Measurements from ENCODE around the gene GSTT4.
"Not testable (repeated sequence)": the region's sequence is repeated elsewhere in the genome, so short reads cannot be mapped to it uniquely, and the experiment has no call there.

GSTT4 gene

DNA sequence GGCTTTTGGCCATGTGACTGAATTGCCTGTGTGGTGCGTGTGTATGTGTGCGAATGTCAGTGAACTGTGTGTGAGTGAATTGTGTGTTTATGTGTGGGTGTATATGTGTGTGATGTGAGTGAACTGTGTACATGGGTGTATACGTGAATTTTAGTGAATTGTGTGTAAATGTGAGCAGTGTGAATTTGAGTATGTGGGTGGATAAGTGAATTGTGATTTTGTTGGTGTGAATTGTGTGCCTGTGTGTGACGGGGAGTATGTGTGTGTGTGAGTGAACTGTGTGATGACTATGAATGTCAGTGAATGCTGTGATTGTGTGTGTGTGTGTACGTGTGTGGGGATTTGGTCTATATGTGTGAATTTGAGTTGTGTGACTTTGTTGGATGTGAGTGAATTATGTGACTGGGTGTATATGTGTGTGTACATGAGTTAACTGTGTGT lies 35.0 kb downstream of the GSTT4 start:
- H3K27me3 ChIP-seq (ENCODE audit: low read depth) = no peaks in the 10 kb centered on the region
- H3K9me3 ChIP-seq = no peaks in the 10 kb centered on the region
- no peak for DNase-seq (ENCODE audit: low spot score in 2 of 2)
- peaks cover 32% of the 10 kb centered on the region for H3K36me3 ChIP-seq (replicated peaks)
- peaks cover 3% of the 10 kb centered on the region; the same call in 1 of the 2 replicates for H3K4me1 ChIP-seq
- H3K4me3 ChIP-seq = no peak overlapping the region
- in situ Hi-C loops (cut with MboI; ENCODE audit: low sequenced_read_pairs) = no loop called here

DNA sequence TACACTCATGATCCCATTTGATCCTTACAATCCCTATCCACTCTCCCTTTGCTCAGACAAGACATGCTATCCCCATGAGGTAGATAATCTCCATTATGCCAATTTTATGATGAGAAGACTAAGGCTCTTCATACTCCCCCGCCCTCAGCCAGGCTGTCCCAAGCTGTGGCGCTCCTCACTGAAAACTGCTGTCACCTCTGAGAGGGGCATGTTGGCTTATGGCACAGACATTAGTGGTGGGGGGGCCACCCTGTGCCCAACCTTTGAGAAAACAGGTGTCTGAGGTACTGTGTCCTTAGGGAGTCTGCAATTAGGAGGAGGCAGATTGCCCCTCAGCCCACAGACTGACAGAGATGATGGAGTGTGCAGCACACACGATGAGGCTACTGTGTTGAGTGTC lies 36.2 kb downstream of the GSTT4 start:
- Histone ChIP-seq H3K4me3 (no peak overlapping the region), H3K9me3 (no peaks in the 10 kb centered on the region), H3K36me3 (replicated peaks) (peaks cover 32% of the 10 kb centered on the region), H3K27me3 (ENCODE audit: low read depth) (no peaks in the 10 kb centered on the region), H3K4me1 (peaks cover 3% of the 10 kb centered on the region; the same call in 1 of the 2 replicates)
- in situ Hi-C loops (cut with MboI; ENCODE audit: low sequenced_read_pairs) = no loop called here
- DNase-seq (ENCODE audit: low spot score in 2 of 2) = no peak

DNA sequence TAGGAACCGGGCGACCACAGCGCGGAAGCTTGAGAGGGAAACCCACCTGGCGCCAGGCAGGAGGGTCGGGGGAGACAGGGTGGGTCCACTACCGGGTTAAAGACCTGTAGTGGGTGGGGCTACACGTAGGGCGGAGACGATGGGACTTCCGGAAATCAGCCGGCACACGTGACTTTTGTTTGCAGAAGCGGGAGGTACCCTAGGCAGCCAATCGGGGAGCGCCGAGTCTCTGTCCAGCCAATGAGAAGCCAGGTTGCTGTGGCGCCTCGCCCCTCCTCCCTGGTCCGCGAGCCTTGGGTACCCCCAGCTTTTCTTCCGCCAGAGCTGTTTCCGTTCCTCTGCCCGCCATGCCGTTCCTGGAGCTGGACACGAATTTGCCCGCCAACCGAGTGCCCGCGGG lies 38.7 kb downstream of the GSTT4 start, which contains the start of gene DDTL:
TSS of gene DDTL (plus strand) at position 321 of the 400 bp plus-strand sequence. CDS start at position 348, 27 bp downstream.
- in situ Hi-C loops (cut with MboI; ENCODE audit: low sequenced_read_pairs); DNase-seq (ENCODE audit: low spot score in 2 of 2); H3K27me3 ChIP-seq (ENCODE audit: low read depth); H3K4me3 ChIP-seq; H3K9me3 ChIP-seq; H3K4me1 ChIP-seq: not testable (repeated sequence)
- H3K36me3 ChIP-seq (replicated peaks) = peaks cover 27% of the 10 kb centered on the region

DNA sequence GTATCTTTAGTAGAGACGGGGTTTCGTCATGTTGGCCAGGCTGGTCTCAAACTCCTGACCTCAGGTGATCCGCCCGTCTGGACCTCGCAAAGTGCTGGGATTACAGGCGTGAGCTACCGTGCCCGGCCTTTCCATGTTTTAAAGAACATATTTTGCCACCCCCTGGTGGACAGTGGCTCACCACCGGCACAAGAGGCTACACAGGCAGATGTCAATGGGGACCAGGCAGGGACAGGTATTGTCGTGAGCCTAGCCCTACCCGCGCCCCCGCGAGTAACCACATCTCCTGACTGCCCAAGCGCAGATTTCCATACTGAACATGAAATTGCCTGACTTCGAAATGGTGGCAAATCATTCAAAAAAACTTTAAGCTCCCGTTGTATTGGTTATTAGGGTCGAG lies 39.2 kb downstream of the GSTT4 start:
- peaks cover 22% of the 10 kb centered on the region for H3K36me3 ChIP-seq (replicated peaks)
- H3K4me1 ChIP-seq; H3K9me3 ChIP-seq; H3K4me3 ChIP-seq; in situ Hi-C loops (cut with MboI; ENCODE audit: low sequenced_read_pairs); DNase-seq (ENCODE audit: low spot score in 2 of 2); H3K27me3 ChIP-seq (ENCODE audit: low read depth): not testable (repeated sequence)

DNA sequence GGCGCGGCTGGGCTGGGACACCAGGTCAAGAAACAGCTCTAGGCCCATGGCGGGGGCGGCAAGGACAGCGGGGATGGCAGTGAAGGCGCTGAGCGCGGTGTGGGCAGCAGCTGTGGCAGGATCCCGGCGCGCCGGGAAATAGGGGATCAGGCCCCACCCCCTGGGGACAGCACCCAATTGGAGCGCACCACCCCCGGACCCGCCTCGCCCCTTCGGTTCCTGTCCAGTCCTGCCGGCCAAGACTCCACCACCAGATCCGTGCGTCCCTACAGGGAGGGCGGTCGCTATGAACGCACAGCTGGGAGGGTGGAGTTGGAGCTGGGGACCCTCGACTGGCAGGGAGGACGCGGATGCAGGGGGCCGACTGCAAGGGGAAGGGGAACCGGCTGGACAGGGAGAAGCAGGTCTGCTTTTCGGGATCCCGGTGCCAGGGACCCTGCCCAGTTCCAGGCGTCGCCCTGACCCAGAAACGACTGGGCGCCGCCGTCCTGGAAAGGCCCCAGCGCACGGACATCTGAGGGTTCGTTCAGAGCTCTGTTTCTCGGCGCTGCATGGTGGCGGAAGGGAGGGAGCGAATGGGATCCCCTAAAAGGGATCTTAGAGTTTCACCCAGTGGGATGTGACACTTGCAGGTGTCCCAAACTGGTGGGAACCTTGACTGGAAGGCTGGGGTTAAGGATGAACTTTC lies 44.0 kb downstream of the GSTT4 start, which contains the start of gene GSTT2B:
TSS of gene GSTT2B (minus strand) at position 112 of the 688 bp plus-strand sequence. CDS start at position 48, 64 bp downstream.
- DNase-seq (ENCODE audit: low spot score in 2 of 2); H3K4me3 ChIP-seq; in situ Hi-C loops (cut with MboI; ENCODE audit: low sequenced_read_pairs): not testable (repeated sequence)

DNA sequence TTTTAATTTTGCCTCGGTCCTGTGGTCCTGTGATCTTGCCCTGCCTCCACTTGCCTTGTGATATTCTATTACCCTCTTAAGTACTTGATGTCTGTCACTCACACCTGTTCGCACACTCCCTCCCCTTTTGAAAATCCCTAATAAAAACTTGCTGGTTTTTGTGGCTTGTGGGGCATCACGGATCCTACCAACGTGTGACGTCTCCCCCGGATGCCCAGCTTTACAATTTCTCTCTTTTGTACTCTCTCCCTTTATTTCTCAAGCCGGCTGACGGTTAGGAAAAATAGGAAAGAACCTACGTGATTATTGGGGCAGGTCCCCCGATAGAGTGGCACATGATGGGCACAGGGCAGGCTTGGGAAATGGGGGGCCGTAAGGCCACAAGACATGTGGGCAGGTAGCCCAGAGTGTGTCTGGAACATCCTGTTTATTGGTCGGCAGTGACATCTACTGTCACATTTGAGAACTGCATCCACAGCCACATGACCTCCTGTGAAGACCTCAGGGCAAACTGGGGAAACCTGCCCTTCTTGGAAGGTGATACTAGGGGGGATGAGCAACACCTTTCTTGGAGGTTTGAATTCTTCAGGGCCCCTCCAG lies 48.9 kb downstream of the GSTT4 start:
- not testable (repeated sequence) for H3K27me3 ChIP-seq (ENCODE audit: low read depth); H3K9me3 ChIP-seq; H3K4me3 ChIP-seq; H3K36me3 ChIP-seq (replicated peaks); H3K4me1 ChIP-seq
- in situ Hi-C loops (cut with MboI; ENCODE audit: low sequenced_read_pairs) = loop anchor here (10.0 kb wide), 2 partner anchors 92 to 412 kb away; no protein-coding TSS in a partner anchor
- peak; percentile 68 to 93 for DNase-seq (ENCODE audit: low spot score in 2 of 2)

More for the DNA sequence above, 44.0 kb downstream of the GSTT4 start, which contains the start of gene GSTT2B:
- H3K4me1 ChIP-seq; H3K9me3 ChIP-seq; H3K36me3 ChIP-seq (replicated peaks); H3K27me3 ChIP-seq (ENCODE audit: low read depth): not testable (repeated sequence)

DNA sequence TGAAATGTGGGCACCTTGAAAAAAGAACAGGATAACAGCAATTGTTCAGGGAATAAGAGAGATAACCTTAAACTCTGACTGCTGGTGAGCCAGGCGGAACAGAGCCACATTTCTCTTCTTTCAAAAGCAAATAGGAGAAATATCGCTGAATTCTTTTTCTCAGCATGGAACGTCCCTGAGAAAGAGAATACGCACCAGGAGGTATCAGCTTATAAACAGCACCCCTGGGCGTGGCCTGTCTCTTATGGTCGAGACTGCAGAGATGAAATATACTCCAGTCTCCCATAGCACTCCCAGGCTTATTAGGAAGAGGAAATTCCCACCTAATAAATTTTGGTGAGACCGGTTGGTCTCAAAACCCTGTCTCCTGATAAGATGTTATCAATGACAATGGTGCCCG lies 49.4 kb downstream of the GSTT4 start:
- not testable (repeated sequence) for H3K4me1 ChIP-seq; H3K36me3 ChIP-seq (replicated peaks); H3K9me3 ChIP-seq; H3K4me3 ChIP-seq; H3K27me3 ChIP-seq (ENCODE audit: low read depth)
- DNase-seq (ENCODE audit: low spot score in 2 of 2) = peak in 1 of 2 experiments; percentile 33
- in situ Hi-C loops (cut with MboI; ENCODE audit: low sequenced_read_pairs) = loop anchor here (10.0 kb wide), 2 partner anchors 91 to 411 kb away; no protein-coding TSS in a partner anchor

DNA sequence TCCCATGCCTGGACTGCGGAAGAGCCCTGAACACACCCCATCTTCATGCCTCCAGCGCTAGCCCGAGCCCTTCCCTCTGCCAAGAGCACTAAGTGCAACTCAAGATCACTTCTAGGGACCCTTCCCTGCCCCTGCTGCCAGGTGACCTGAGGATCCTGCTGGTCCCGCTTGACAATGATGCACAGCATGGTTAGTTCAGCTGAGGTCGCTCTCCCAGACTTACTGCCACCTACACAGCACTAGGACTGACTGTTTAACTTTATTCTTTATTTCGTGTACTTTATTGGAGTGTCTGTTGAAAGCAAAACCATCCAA lies 50.3 kb downstream of the GSTT4 start:
- not testable (repeated sequence) for H3K9me3 ChIP-seq; H3K27me3 ChIP-seq (ENCODE audit: low read depth); DNase-seq (ENCODE audit: low spot score in 2 of 2); H3K36me3 ChIP-seq (replicated peaks); H3K4me1 ChIP-seq; H3K4me3 ChIP-seq
- in situ Hi-C loops (cut with MboI; ENCODE audit: low sequenced_read_pairs) = loop anchor here (5.0 to 10.0 kb wide), 3 partner anchors 32 to 410 kb away; no protein-coding TSS in a partner anchor

DNA sequence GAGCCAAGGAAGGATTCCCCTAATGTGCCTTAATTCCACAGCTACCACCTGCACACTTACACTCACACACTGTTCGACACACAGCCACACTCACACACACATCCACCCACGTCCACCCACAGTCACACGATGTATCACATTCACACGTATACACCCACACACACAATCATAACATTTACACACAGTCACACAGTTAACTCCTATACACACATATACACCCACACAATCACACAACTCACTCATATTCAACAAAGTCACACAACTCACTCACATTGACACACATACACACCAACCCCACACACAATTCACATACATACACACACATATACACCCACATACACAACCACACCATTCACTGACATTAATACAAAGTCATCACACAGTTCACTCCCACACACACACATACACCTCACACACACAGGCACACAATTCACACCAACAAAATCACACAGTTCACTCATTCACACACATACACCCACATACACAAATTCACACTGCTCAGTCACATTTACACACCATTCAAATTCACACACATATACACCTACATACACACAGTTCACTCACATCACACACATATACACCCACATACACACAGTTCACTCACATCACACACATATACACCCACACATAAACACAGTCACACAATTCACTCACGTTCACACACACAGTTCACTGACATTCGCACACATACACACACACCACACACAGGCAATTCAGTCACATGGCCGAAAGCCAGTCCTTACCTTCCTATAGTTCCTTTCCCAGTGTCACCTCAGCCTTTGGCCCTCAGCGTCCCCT lies 50.9 kb downstream of the GSTT4 start:
- not testable (repeated sequence) for H3K27me3 ChIP-seq (ENCODE audit: low read depth); DNase-seq (ENCODE audit: low spot score in 2 of 2); H3K36me3 ChIP-seq (replicated peaks); H3K9me3 ChIP-seq; H3K4me3 ChIP-seq; H3K4me1 ChIP-seq
- in situ Hi-C loops (cut with MboI; ENCODE audit: low sequenced_read_pairs) = loop anchor here (5.0 to 10.0 kb wide), 3 partner anchors 33 to 410 kb away; no protein-coding TSS in a partner anchor

DNA sequence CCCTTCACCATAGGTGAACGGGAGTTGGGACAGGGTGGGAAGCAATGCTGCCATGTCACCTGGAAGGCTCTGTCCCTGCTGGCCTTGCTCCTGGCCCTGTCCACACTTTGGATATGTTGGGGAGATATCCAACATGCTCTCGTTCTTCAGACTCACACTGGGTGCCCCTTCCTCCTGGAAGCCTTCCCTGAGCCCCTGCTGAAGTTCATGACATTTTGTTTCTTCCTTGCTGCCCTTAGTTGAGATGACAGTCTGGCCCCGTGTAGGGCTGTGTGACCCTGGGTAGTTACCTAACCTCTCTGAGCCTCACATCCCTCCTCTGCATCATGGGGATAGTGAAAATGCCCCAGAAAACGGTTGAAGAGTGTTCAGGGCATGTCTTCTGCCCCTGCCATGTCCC lies 51.8 kb downstream of the GSTT4 start:
- not testable (repeated sequence) for H3K4me3 ChIP-seq; H3K9me3 ChIP-seq; H3K4me1 ChIP-seq; DNase-seq (ENCODE audit: low spot score in 2 of 2); H3K27me3 ChIP-seq (ENCODE audit: low read depth); H3K36me3 ChIP-seq (replicated peaks)
- in situ Hi-C loops (cut with MboI; ENCODE audit: low sequenced_read_pairs) = loop anchor here (5.0 to 10.0 kb wide), 3 partner anchors 34 to 409 kb away; no protein-coding TSS in a partner anchor

DNA sequence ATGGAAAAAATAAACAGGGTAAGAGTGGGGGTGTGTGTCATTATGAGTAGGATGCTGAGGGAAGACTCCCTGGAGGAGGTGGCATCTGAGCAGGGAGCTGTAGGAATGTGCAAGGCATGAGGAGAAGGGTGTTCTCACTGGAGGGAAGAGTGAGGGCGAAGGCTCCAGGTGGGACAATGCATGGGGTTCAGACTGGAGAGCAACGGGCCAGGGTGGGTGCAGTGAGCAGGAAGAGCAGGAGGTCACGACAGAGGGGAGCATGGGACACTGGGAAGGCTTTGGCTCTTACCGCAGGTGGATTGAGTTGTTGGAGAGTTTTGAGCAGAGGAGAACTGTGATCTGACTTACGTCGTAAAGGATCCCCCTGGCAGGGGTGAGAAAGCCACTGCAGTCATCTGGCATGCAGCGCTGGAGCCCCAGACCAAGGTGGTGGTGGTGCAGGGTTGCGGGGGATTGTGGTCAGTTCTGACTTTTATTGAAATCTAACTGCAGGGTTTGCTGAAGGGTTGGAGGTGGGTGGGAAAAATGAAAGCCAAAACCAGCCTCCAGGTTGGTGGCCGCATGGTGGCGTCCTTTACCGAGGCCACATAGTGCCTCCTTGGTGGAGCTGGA lies 52.4 kb downstream of the GSTT4 start:
- not testable (repeated sequence) for DNase-seq (ENCODE audit: low spot score in 2 of 2); H3K27me3 ChIP-seq (ENCODE audit: low read depth); H3K4me3 ChIP-seq; H3K9me3 ChIP-seq; H3K4me1 ChIP-seq; H3K36me3 ChIP-seq (replicated peaks)
- in situ Hi-C loops (cut with MboI; ENCODE audit: low sequenced_read_pairs) = loop anchor here (5.0 to 10.0 kb wide), 3 partner anchors 34 to 408 kb away; no protein-coding TSS in a partner anchor

DNA sequence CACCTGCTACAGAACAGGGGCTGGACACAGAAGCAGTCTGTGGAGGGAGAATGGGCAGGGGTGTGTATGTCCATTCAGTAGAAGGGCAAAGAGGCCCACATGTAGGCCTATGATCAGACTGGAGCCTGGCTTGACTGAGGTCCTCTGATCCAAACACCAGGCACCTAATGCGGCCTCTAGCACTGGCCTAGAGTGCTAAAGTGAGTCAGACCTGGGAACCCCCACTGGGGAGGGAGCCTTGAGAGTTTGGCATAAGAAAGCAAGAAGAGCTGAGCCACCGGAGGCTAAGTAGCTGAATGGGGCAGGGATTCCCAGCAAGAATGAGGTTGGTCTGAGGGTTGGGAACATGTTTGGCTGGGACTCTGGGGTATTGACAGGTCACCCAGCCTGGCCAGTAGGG lies 53.9 kb downstream of the GSTT4 start:
- H3K9me3 ChIP-seq; H3K36me3 ChIP-seq (replicated peaks); H3K27me3 ChIP-seq (ENCODE audit: low read depth); H3K4me1 ChIP-seq; H3K4me3 ChIP-seq; DNase-seq (ENCODE audit: low spot score in 2 of 2): not testable (repeated sequence)
- in situ Hi-C loops (cut with MboI; ENCODE audit: low sequenced_read_pairs) = loop anchor here (5.0 to 10.0 kb wide), 3 partner anchors 36 to 407 kb away; no protein-coding TSS in a partner anchor

DNA sequence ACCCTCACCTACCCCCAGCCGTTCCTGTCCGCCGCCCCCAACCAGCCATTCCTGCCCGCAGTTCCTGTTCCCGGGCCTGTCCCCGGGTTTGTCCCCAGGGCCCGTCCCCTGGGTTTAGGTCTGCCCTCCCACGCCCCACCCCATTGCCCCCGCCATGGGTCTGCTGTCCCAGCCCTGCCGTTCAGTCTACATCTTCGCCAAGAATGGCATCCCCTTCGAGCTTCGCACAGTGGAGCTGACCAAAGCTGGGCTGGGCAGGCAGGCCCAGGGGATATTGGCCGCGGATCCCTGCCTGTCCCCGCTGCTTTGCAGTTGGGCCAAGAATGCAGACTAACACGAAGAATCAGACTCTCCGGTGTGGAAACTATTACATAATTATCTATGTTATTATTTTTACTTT lies 55.5 kb downstream of the GSTT4 start:
- not testable (repeated sequence) for H3K27me3 ChIP-seq (ENCODE audit: low read depth); H3K36me3 ChIP-seq (replicated peaks); DNase-seq (ENCODE audit: low spot score in 2 of 2); H3K4me3 ChIP-seq; H3K4me1 ChIP-seq; H3K9me3 ChIP-seq
- in situ Hi-C loops (cut with MboI; ENCODE audit: low sequenced_read_pairs) = loop anchor here (5.0 to 10.0 kb wide), 3 partner anchors 38 to 405 kb away; no protein-coding TSS in a partner anchor

Measured in HAP-1 (cell line).